Left renal pelvis (tissue), 4 donors: ENCODE data around the gene BCL2L13. TPM values are rescaled to one million over a fixed set of nuclear protein-coding genes. Genes with fewer than 3 reads are reported as not detected.

Experiments used
- DNase-seq, 4 donors: peaks; one replicate each; pipeline ENCODE4 v3.0.0-alpha.2; 2013; ENCODE audit warnings: low read depth in 4 of 4, low spot score in 3 of 4
- polyA plus RNA-seq, 4 donors: library from polyadenylated mRNA; unstranded; fragments of 120-200 nt; gene quantifications; one replicate each; pipeline ENCODE4 v1.2.1, GENCODE V29; 2013; ENCODE audit not compliant: insufficient read length in 4 of 4

BCL2L13 gene
- polyA plus RNA-seq, 4 donors: 26.2 to 49.0 (median 44.2) TPM

- DNase-seq: no peak
Observed at GRCh38 chr22:17775781-17776465, 137.4 kb downstream of the BCL2L13 start.

GRCh38 chr22:17777005-17777716 lies 138.6 kb downstream of the BCL2L13 start:
- no peak for DNase-seq

- DNase-seq: no peak
Observed at GRCh38 chr22:17777717-17778044, 139.1 kb downstream of the BCL2L13 start.

- DNase-seq: no peak
Observed at GRCh38 chr22:17778412-17778976, 139.9 kb downstream of the BCL2L13 start.

GRCh38 chr22:17779286-17780115 lies 140.9 kb downstream of the BCL2L13 start:
- no peak for DNase-seq

GRCh38 chr22:17780116-17780740 lies 141.7 kb downstream of the BCL2L13 start:
- no peak for DNase-seq

Other genes starting within 250 kb of the BCL2L13 start
- gene SLC25A18, start 75.3 kb upstream of the BCL2L13 start, polyA plus RNA-seq: 1 to 10 TPM in 3 of 4 donors, under 1 TPM in 1; 0.31 to 2.0 (median 1.6) TPM
- 100 to 1,000 TPM in 3 of 4 donors, 10 to 100 TPM in 1; 85.0 to 148 (median 130) TPM for gene ATP6V1E1, start 10.0 kb upstream of the BCL2L13 start, polyA plus RNA-seq
- 10 to 100 TPM; 10.9 to 25.4 (median 17.2) TPM for gene BID, start 135.7 kb downstream of the BCL2L13 start, polyA plus RNA-seq